Activated gamma-delta T cell treated with anti-CD3 and anti-CD28 coated beads, Interleukin-2, amount 50 U/mL, for 16 hours (primary cell): Measurements from ENCODE around the gene USP44.
"Not testable (repeated sequence)": the region's sequence is repeated elsewhere in the genome, so short reads cannot be mapped to it uniquely, and the experiment has no call there.

Source experiments
- DNase-seq: peaks from one replicate; pipeline ENCODE4 v3.0.0-alpha.2; 2020; ENCODE audit warnings: low read depth

Gene USP44

GRCh38 chr12:95506707-95507523 lies 44.4 kb downstream of the USP44 start:
- DNase-seq: no peak

GRCh38 chr12:95505039-95505438 lies 46.2 kb downstream of the USP44 start:
- DNase-seq: no peak

GRCh38 chr12:95504140-95504539 lies 47.1 kb downstream of the USP44 start:
- DNase-seq: no peak

GRCh38 chr12:95499772-95500171 lies 51.5 kb downstream of the USP44 start:
- DNase-seq: no peak

- DNase-seq: no peak
Measured at GRCh38 chr12:95498968-95499367, 52.3 kb downstream of the USP44 start.

GRCh38 chr12:95497031-95497430 lies 54.2 kb downstream of the USP44 start:
- no peak for DNase-seq

- DNase-seq: no peak
Measured at GRCh38 chr12:95495433-95495832, 55.8 kb downstream of the USP44 start.

GRCh38 chr12:95494888-95495287 lies 56.4 kb downstream of the USP44 start:
- DNase-seq: no peak

- DNase-seq: no peak
Measured at GRCh38 chr12:95492462-95492861, 58.8 kb downstream of the USP44 start.

- DNase-seq: no peak
Measured at GRCh38 chr12:95487024-95487423, 64.3 kb downstream of the USP44 start.

GRCh38 chr12:95484524-95484923 lies 66.8 kb downstream of the USP44 start:
- no peak for DNase-seq

GRCh38 chr12:95482564-95482963 lies 68.7 kb downstream of the USP44 start:
- not testable (repeated sequence) for DNase-seq

GRCh38 chr12:95481888-95482287 lies 69.4 kb downstream of the USP44 start:
- DNase-seq: no peak

- no peak for DNase-seq
Measured at GRCh38 chr12:95481072-95481471, 70.2 kb downstream of the USP44 start.

- no peak for DNase-seq
Measured at GRCh38 chr12:95480230-95480629, 71.0 kb downstream of the USP44 start.

GRCh38 chr12:95474660-95474958 lies 76.7 kb downstream of the USP44 start:
- no peak for DNase-seq

GRCh38 chr12:95473884-95474659 lies 77.2 kb downstream of the USP44 start, which contains the start of gene METAP2:
METAP2 (plus strand) TSS chr12:95474152; CDS start chr12:95474180, 28 bp downstream.
- peak; percentile 88 for DNase-seq

- DNase-seq: no peak
Measured at GRCh38 chr12:95473231-95473883, 77.9 kb downstream of the USP44 start.

- DNase-seq: no peak
Measured at GRCh38 chr12:95470300-95470699, 81.0 kb downstream of the USP44 start.
